ENCODE data around the gene FAM120AOS.

FAM120AOS gene

GRCh38 chr9:93434056-93434455 lies 19.3 kb downstream of the FAM120AOS start:
- Histone ChIP-seq H3K9me2 (replicated peaks; ENCODE audit: control insufficient read depth, low read length) (no peaks in the 10 kb centered on the region), H3K27me3 (ENCODE audit: control insufficient read depth, low read length) (no peaks in the 10 kb centered on the region), H3F3A (ENCODE audit: control insufficient read depth, insufficient read depth) (no peaks in the 10 kb centered on the region; the same call in 1 of the 2 replicates), H3K4me3 (ENCODE audit: low read length) (no peak overlapping the region), H3K4me2 (ENCODE audit: low read length) (no peak overlapping the region), H3K4me1 (ENCODE audit: control insufficient read depth, low read length) (peaks cover 7% of the 10 kb centered on the region), H4K20me1 (ENCODE audit: control insufficient read depth, insufficient read depth, low read depth, low read length) (no peaks in the 10 kb centered on the region), H3K36me3 (ENCODE audit: control insufficient read depth, low read length) (no peaks in the 10 kb centered on the region), H3K27ac (ENCODE audit: low read depth, low read length) (no peak overlapping the region), H3K79me2 (ENCODE audit: control insufficient read depth, low read length) (no peaks in the 10 kb centered on the region), H3K9me3 (ENCODE audit: control insufficient read depth, insufficient read depth, low read length) (no peaks in the 10 kb centered on the region)
- TF ChIP-seq CTCF (IDR thresholded peaks at IDR 0.05; ENCODE audit: low read depth, low read length, poor library complexity, severe bottlenecking) = no peak
- no peak for TF ChIP-seq EZH2phosphoT487 (IDR thresholded peaks at IDR 0.05; ENCODE audit: borderline replicate concordance, low read length)

DNA sequence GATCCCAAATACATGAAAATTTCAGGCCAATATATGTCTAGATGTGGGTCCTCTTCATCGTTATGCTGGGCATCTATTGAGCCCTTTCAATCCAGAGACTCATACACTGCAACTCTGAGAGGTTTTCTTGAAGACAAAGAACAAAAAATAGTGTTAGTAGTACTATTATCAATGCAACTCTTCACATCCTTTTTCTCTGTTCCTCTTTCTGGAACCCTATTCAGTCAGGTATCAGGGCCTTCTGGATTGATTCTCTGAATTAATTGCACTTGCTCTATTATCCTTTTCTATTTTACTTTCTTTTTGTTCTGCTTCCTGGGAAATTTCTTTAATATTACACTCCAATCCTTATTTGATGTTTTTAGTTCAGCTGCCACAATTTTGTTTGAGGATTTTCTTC lies 20.4 kb downstream of the FAM120AOS start:
- no peaks in the 10 kb centered on the region for H4K20me1 ChIP-seq (ENCODE audit: control insufficient read depth, insufficient read depth, low read depth, low read length)
- no peak overlapping the region for H3K27ac ChIP-seq (ENCODE audit: low read depth, low read length)
- H3K9me3 ChIP-seq (ENCODE audit: control insufficient read depth, insufficient read depth, low read length) = no peaks in the 10 kb centered on the region
- H3K27me3 ChIP-seq (ENCODE audit: control insufficient read depth, low read length) = no peaks in the 10 kb centered on the region
- H3K36me3 ChIP-seq (ENCODE audit: control insufficient read depth, low read length) = no peaks in the 10 kb centered on the region
- H3K79me2 ChIP-seq (ENCODE audit: control insufficient read depth, low read length) = no peaks in the 10 kb centered on the region
- TF ChIP-seq EZH2phosphoT487 (IDR thresholded peaks at IDR 0.05; ENCODE audit: borderline replicate concordance, low read length) (no peak), CTCF (IDR thresholded peaks at IDR 0.05; ENCODE audit: low read depth, low read length, poor library complexity, severe bottlenecking) (no peak)
- H3K4me3 ChIP-seq (ENCODE audit: low read length) = no peak overlapping the region
- H3F3A ChIP-seq (ENCODE audit: control insufficient read depth, insufficient read depth) = no peaks in the 10 kb centered on the region; the same call in 1 of the 2 replicates
- peaks cover 7% of the 10 kb centered on the region for H3K4me1 ChIP-seq (ENCODE audit: control insufficient read depth, low read length)
- no peaks in the 10 kb centered on the region for H3K9me2 ChIP-seq (replicated peaks; ENCODE audit: control insufficient read depth, low read length)
- H3K4me2 ChIP-seq (ENCODE audit: low read length) = no peak overlapping the region

- no peak overlapping the region for H3K4me2 ChIP-seq (ENCODE audit: low read length)
These were observed 21.8 kb downstream of the FAM120AOS start for GRCh38 chr9:93431539-93432105.

More at GRCh38 chr9:93431539-93432105, 21.8 kb downstream of the FAM120AOS start:
- no peaks in the 10 kb centered on the region for H3K9me3 ChIP-seq (ENCODE audit: control insufficient read depth, insufficient read depth, low read length)
- no peaks in the 10 kb centered on the region for H3K27me3 ChIP-seq (ENCODE audit: control insufficient read depth, low read length)
- no peaks in the 10 kb centered on the region for H4K20me1 ChIP-seq (ENCODE audit: control insufficient read depth, insufficient read depth, low read depth, low read length)
- H3K4me3 ChIP-seq (ENCODE audit: low read length) = no peak overlapping the region
- no peak overlapping the region for H3K27ac ChIP-seq (ENCODE audit: low read depth, low read length)
- no peaks in the 10 kb centered on the region for H3F3A ChIP-seq (ENCODE audit: control insufficient read depth, insufficient read depth)
- no peak for TF ChIP-seq EZH2phosphoT487 (IDR thresholded peaks at IDR 0.05; ENCODE audit: borderline replicate concordance, low read length)
- TF ChIP-seq CTCF (IDR thresholded peaks at IDR 0.05; ENCODE audit: low read depth, low read length, poor library complexity, severe bottlenecking) = no peak
- H3K4me1 ChIP-seq (ENCODE audit: control insufficient read depth, low read length) = peaks cover 7% of the 10 kb centered on the region
- H3K36me3 ChIP-seq (ENCODE audit: control insufficient read depth, low read length) = no peaks in the 10 kb centered on the region
- H3K9me2 ChIP-seq (replicated peaks; ENCODE audit: control insufficient read depth, low read length) = no peaks in the 10 kb centered on the region
- H3K79me2 ChIP-seq (ENCODE audit: control insufficient read depth, low read length) = no peaks in the 10 kb centered on the region
